GM12873 (cell line): ENCODE measurements around the gene CRTAC1.

Experiments used
- TF ChIP-seq, protein P1 (sequence below): IDR thresholded peaks from 2 replicates; pipeline ENCODE4 v1.5.1; 2012; ENCODE audit warnings: low read depth, mild to moderate bottlenecking, moderate library complexity, low read length, control low read depth; ENCODE audit not compliant: insufficient read depth; ENCODE audit errors: missing control alignments

Gene CRTAC1

DNA sequence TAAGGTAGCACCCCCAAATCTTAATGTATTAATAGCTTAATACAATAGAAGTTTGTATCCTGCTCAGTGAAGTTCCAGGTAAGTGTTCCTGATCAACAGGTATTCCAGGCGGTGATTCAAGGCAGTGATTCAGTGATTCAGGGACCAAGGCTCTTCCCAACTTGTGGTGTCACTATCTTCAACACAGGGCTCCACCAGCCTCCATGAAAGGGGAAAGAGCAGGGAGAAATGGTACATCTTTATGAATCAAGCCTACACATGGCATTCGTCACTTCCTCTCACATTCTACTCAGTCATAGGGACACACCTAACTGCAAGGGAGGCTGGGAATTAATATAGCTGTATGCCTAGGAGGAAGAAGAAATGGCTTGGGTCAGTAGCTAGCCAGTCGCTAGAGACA lies 175.7 kb downstream of the CRTAC1 start:
- TF ChIP-seq, protein P1, sequence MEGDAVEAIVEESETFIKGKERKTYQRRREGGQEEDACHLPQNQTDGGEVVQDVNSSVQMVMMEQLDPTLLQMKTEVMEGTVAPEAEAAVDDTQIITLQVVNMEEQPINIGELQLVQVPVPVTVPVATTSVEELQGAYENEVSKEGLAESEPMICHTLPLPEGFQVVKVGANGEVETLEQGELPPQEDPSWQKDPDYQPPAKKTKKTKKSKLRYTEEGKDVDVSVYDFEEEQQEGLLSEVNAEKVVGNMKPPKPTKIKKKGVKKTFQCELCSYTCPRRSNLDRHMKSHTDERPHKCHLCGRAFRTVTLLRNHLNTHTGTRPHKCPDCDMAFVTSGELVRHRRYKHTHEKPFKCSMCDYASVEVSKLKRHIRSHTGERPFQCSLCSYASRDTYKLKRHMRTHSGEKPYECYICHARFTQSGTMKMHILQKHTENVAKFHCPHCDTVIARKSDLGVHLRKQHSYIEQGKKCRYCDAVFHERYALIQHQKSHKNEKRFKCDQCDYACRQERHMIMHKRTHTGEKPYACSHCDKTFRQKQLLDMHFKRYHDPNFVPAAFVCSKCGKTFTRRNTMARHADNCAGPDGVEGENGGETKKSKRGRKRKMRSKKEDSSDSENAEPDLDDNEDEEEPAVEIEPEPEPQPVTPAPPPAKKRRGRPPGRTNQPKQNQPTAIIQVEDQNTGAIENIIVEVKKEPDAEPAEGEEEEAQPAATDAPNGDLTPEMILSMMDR, result no peak

DNA sequence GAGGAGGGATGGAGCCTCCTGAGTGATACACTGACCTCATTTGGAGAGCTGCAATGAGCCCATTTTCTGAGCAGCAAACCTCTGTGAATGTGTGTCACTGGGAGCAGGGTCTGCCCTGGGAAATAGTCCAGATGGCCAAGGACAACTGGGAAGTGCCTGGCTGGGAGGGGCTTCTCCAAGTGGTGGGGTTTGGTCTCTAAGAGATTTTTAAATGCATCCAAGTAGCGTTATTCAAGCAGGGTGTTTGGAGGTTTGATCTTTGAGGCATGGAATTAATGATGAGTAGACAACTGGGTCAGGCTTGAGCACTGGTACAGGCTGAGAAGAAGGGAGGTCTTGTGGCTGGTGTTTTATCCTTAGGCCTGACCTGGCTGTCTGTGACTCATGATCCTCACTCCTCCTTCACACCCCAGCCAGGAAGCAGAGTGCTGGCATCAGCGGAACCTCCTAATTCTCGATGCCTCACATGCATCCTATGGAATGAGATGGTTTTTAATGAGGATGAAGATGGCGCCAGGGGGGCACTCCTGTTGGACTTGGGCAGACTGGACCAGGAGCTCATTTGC lies 177.5 kb downstream of the CRTAC1 start:
- TF ChIP-seq, protein P1, result no peak

DNA sequence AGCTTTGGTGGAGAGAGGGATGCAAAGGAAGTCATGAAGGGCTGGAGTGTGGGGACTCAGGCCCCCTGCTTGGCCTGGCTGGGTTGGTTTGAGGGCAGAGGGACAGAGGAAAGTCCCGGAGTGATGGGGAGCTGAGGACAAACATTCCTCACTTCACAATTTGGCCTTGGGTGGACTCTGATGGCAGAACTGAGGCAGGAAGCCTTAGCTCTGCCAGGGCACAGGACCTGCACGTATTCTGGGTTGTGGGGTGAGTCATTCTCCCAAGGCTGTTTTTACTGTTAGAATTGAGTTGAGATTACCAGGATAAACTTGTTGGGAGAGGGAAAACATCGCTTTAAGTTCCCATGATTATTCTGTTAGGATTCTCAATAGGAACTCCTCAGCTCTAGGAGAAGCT lies 178.1 kb downstream of the CRTAC1 start:
- TF ChIP-seq, protein P1, result no peak

DNA sequence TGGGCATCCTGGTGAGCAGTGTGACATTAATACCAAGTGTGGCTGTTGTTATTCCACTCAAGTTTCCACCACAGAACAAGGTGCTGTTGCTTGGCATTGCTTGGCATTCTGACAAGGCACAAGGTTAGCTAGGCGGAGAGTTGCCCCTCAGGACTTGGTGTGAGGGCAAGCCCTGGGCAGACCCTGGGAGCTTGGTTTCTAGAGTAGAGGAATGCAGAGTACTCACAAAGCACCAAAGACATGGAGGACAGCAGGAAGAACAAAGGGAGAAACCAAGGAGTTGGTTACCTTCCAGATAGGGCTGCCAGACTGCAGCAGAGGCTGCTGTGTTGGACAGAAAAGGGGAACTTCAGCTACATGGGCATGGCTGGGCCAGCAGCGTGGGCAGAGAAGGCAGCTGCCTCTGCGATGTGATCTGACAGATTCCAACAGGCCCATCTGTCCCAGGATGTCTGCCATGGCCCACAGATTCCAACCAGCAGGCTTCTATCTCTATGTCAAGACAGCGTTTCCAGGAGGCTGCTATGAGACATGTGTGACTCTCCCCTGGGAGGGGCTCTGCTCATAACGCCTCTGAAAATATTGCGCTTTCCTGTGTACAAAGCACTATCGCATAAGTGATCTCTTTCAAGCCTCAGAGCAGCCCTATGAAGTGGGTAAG lies 178.9 kb downstream of the CRTAC1 start:
- TF ChIP-seq, protein P1, result no peak

DNA sequence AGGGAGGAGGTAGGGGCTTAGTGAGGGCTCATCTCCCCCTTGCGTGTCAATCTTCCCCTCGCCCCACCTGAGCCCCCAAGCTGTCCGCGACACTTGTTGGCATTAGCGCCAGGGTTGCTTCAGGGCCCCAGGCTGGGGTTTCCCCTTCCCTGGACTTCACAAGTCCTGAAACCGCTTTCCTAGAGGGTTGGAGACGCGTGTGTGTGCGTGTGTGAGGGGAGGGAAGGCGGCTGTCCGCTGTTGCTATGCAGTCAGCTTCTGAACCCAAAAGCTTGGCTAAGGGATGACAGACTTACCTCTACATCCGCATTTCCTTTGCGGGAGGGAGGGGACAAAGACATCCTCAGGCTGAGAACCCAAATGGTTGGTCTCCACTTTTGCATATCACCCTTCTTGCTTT lies 180.0 kb downstream of the CRTAC1 start:
- TF ChIP-seq, protein P1, result no peak

DNA sequence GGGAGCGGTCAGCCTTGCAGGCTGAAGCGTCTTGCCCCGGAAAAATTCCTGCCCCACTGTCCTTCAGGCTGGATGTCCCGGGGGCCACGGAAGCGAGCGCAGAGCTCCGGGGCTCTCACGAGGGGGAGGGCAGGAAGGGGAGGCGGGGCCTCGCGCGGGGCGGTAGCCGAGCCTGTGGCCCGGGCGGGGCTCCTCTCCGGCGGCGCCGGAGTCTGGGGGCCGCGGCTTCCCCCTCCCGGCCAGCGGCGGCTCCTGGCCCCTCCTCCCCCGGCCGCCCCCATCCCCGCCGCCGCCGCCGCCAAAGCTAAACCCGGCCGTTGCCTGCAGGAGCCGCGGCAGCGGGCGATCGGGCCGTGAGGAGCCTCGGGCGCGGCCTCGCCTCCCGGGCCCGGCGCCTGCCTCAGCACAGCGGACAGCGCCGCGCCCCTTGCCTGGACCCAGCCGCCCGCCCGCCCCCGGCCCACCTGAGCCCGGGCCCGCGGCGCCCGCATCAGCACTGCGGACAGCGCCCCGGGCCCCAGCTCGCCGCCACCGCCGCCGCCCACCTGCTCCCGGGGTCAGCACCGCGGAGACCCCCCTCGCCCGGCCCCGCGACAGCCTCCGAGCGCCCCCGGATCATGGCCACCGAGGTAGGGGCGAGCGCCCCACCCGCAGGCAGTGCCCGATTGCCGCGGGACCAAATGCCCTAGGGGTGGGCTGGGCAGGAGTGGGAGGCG lies 180.6 kb downstream of the CRTAC1 start, which contains the start of gene GOLGA7B:
TSS of gene GOLGA7B (plus strand) at position 157 of the 716 bp plus-strand sequence. CDS start at position 618, 461 bp downstream.
- TF ChIP-seq, protein P1, result no peak

DNA sequence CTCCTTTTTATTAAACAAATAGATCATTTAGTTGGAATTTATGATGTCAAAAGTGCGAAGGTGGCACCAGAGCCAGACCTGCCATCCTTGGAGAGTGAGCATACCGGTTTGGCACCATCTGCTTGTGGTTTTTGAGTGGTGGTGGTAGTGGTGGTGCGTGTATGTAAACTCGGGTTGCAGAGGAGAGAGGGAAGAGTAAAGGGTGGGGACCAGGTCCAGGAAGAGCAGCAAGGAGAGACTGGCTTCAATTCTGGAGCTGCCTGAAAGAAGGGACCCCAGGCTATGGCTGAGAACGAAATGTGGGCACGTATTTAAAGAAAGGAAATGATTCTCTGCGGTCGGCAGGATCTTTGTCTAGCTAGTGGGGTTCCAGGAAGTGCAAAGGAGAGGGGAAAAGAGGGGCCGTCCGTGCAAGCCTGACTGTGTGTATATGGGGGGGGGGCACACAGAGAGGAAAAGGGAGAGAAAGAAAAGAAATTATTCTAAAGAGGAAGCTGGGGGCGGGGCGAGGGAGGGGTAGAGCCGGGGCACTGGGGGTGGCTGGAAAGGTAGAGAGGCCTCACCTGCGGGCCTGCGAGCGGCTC lies 181.2 kb downstream of the CRTAC1 start:
- TF ChIP-seq, protein P1, result no peak
